H9 (cell line): ENCODE measurements around the gene RASSF3. TPM values are rescaled to one million over a fixed set of nuclear protein-coding genes. Genes with fewer than 3 reads are reported as not detected.

Source experiments
- DNase-seq: peaks from one replicate; pipeline ENCODE4 v3.0.0-alpha.2; 2017
- H2AFZ ChIP-seq: one replicate; pipeline ENCODE4 v1.6.1; 2013; ENCODE audit warnings: mild to moderate bottlenecking, low read length, control low read depth, moderate library complexity
- H2AK5ac ChIP-seq: 2 replicates; pipeline ENCODE4 v1.6.1; 2013; ENCODE audit warnings: low read length, control low read depth, mixed read lengths; ENCODE audit not compliant: insufficient read length
- H2BK120ac ChIP-seq: one replicate; pipeline ENCODE4 v1.6.1; 2013; ENCODE audit warnings: low read depth, mild to moderate bottlenecking, low read length, control low read depth, inconsistent platforms; ENCODE audit not compliant: poor library complexity, severe bottlenecking
- H2BK12ac ChIP-seq: 2 replicates; pipeline ENCODE4 v1.6.1; 2013; ENCODE audit warnings: low read length, control low read depth, mixed read lengths, low read depth; ENCODE audit not compliant: insufficient read length
- H2BK15ac ChIP-seq: 2 replicates; pipeline ENCODE4 v1.6.1; 2013; ENCODE audit warnings: low read depth, low read length, control low read depth
- H2BK20ac ChIP-seq: one replicate; pipeline ENCODE4 v1.6.1; 2013; ENCODE audit warnings: low read depth, mild to moderate bottlenecking, low read length, control low read depth, inconsistent platforms; ENCODE audit not compliant: poor library complexity, severe bottlenecking
- H2BK5ac ChIP-seq: 2 replicates; pipeline ENCODE4 v1.6.1; 2013; ENCODE audit warnings: low read length, control low read depth, mixed read lengths; ENCODE audit not compliant: insufficient read length
- H3K14ac ChIP-seq: 2 replicates; pipeline ENCODE4 v1.6.1; 2013; ENCODE audit warnings: low read length, control low read depth; ENCODE audit not compliant: insufficient read depth
- H3K18ac ChIP-seq: 2 replicates; pipeline ENCODE4 v1.6.1; 2013; ENCODE audit warnings: low read depth, mild to moderate bottlenecking, mixed read lengths, low read length, control low read depth; ENCODE audit not compliant: insufficient read length
- H3K23ac ChIP-seq: 2 replicates; pipeline ENCODE4 v1.6.1; 2013; ENCODE audit warnings: low read length, control low read depth, mixed read lengths, low read depth; ENCODE audit not compliant: insufficient read length
- H3K23me2 ChIP-seq: 2 replicates; pipeline ENCODE4 v1.6.1; 2013; ENCODE audit warnings: low read depth, mild to moderate bottlenecking, mixed read lengths, low read length, control low read depth; ENCODE audit not compliant: insufficient read length, poor library complexity, severe bottlenecking
- H3K27ac ChIP-seq: 2 replicates; pipeline ENCODE4 v1.5.1; 2013; ENCODE audit warnings: low read length, control low read depth, mixed read lengths, low read depth; ENCODE audit not compliant: insufficient read length
- H3K27me3 ChIP-seq: 2 replicates; pipeline ENCODE4 v1.6.1; 2013; ENCODE audit warnings: low read length, control low read depth, inconsistent platforms; ENCODE audit not compliant: insufficient read depth
- H3K4ac ChIP-seq: 2 replicates; pipeline ENCODE4 v1.6.1; 2013; ENCODE audit warnings: low read depth, mild to moderate bottlenecking, control low read depth, inconsistent platforms, low read length, moderate library complexity
- H3K4me1 ChIP-seq: 2 replicates; pipeline ENCODE4 v1.6.1; 2013; ENCODE audit warnings: low read length, control low read depth, inconsistent platforms; ENCODE audit not compliant: insufficient read depth
- H3K4me2 ChIP-seq: 2 replicates; pipeline ENCODE4 v1.6.1; 2013; ENCODE audit warnings: low read length, control low read depth, mixed read lengths; ENCODE audit not compliant: insufficient read length, insufficient read depth
- H3K56ac ChIP-seq: 2 replicates; pipeline ENCODE4 v1.6.1; 2013; ENCODE audit warnings: low read depth, mild to moderate bottlenecking, mixed read lengths, low read length, control low read depth; ENCODE audit not compliant: insufficient read length
- H3K79me1 ChIP-seq: 2 replicates; pipeline ENCODE4 v1.6.1; 2013; ENCODE audit warnings: low read depth, mild to moderate bottlenecking, moderate library complexity, low read length, control low read depth, inconsistent platforms; ENCODE audit not compliant: insufficient read depth, poor library complexity, severe bottlenecking
- H3K79me2 ChIP-seq: 2 replicates; pipeline ENCODE4 v1.6.1; 2013; ENCODE audit warnings: low read length, control low read depth, inconsistent platforms; ENCODE audit not compliant: insufficient read depth
- H3K9ac ChIP-seq: 2 replicates; pipeline ENCODE4 v1.6.1; 2013; ENCODE audit warnings: low read length, control low read depth, mixed read lengths; ENCODE audit not compliant: insufficient read length; ENCODE audit errors: extremely low read depth
- H3K9me3 ChIP-seq: one replicate; pipeline ENCODE4 v1.6.1; 2013; ENCODE audit warnings: low read depth, low read length, inconsistent platforms; ENCODE audit not compliant: control insufficient read depth
- H3T11ph ChIP-seq: one replicate; pipeline ENCODE4 v1.6.1; 2013; ENCODE audit warnings: mild to moderate bottlenecking, low read length, control low read depth, inconsistent platforms
- H4K20me1 ChIP-seq: one replicate; pipeline ENCODE4 v1.6.1; 2013; ENCODE audit not compliant: control insufficient read depth, insufficient read length, insufficient read depth
- H4K5ac ChIP-seq: 2 replicates; pipeline ENCODE4 v1.6.1; 2013; ENCODE audit warnings: low read depth, mild to moderate bottlenecking, mixed read lengths, low read length, control low read depth; ENCODE audit not compliant: insufficient read length
- H4K8ac ChIP-seq: replicated peaks from 2 replicates; pipeline ENCODE4 v1.6.1; 2013; ENCODE audit warnings: low read length, control low read depth, mixed read lengths, low read depth; ENCODE audit not compliant: insufficient read length
- H4K91ac ChIP-seq: 2 replicates; pipeline ENCODE4 v1.6.1; 2013; ENCODE audit warnings: low read depth, mild to moderate bottlenecking, moderate library complexity, mixed read lengths, low read length, control low read depth; ENCODE audit not compliant: insufficient read length
- H3K27ac Mint-ChIP-seq, 3 experiments: 2 replicates in 2 of 3; 3 replicates in 1 of 3; pipeline ENCODE4 v1.8.0; 2020 to 2021; ENCODE audit warnings: mixed read lengths in 3 of 3, mild to moderate bottlenecking in 1 of 3, moderate library complexity in 1 of 3
- H3K27me3 Mint-ChIP-seq: 2 replicates; pipeline ENCODE4 v1.8.0; 2021; ENCODE audit warnings: low read depth, mild to moderate bottlenecking, moderate library complexity, mixed read lengths
- H3K36me3 Mint-ChIP-seq, 3 experiments: 2 replicates in 2 of 3; 3 replicates in 1 of 3; pipeline ENCODE4 v1.8.0; 2020 to 2021; ENCODE audit warnings: low read depth in 3 of 3, mixed read lengths in 3 of 3; ENCODE audit not compliant: insufficient read depth in 1 of 3
- H3K4me1 Mint-ChIP-seq, 2 experiments: 2 replicates each; pipeline ENCODE4 v1.8.0; 2020; ENCODE audit warnings: mixed read lengths in 2 of 2
- H3K4me3 Mint-ChIP-seq, 2 experiments: 2 replicates in 1 of 2; 3 replicates in 1 of 2; pipeline ENCODE4 v1.8.0; 2020 to 2021; ENCODE audit warnings: mild to moderate bottlenecking in 2 of 2, mixed read lengths in 2 of 2, moderate library complexity in 1 of 2
- H3K9me3 Mint-ChIP-seq, 2 experiments: 2 replicates in 1 of 2; 3 replicates in 1 of 2; pipeline ENCODE4 v1.8.0; 2020; ENCODE audit warnings: mild to moderate bottlenecking in 2 of 2, mixed read lengths in 2 of 2, moderate library complexity in 1 of 2
- WGBS: extraction: QIAGEN DNeasy Blood & Tissue Kit; methylation state at CpG from one replicate; pipeline ENCODE4 v1.1.7; 2013; ENCODE audit warnings: missing lambda C conversion rate, low lambda C conversion rate, mixed read lengths; ENCODE audit not compliant: insufficient read length; ENCODE audit errors: extremely low coverage; 5-methylcytosine and 5-hydroxymethylcytosine counted together
- total RNA-seq: library from RNA; stranded (reverse); gene quantifications from 2 replicates; pipeline ENCODE4 v1.2.1, GENCODE V29; 2021
- TF ChIP-seq, protein P1 (sequence below): fragments of 200-600 bp; sonication (generic); conservative IDR thresholded peaks from 3 replicates; pipeline ENCODE4 v1.8.0; 2021; ENCODE audit warnings: antibody characterized with exemption, mild to moderate bottlenecking

RASSF3 gene
- total RNA-seq, 1 experiment from 2014 or later, result 45.1 TPM

GRCh38 chr12:64585104-64585503 is 25.2 kb upstream of the RASSF3 start:
- Histone ChIP-seq H3K56ac (no peak overlapping the region), H3T11ph (no peak overlapping the region), H3K79me2 (no peaks in the 10 kb centered on the region), H3K23me2 (no peaks in the 10 kb centered on the region), H3K18ac (no peak overlapping the region), H4K8ac (no peak overlapping the region), H3K4ac (no peak overlapping the region), H3K27me3 (no peaks in the 10 kb centered on the region), H4K91ac (no peak overlapping the region), H2AK5ac (no peak overlapping the region), H3K9me3 (no peaks in the 10 kb centered on the region), H3K14ac (no peak overlapping the region), H3K9ac (no peak overlapping the region), H3K79me1 (no peaks in the 10 kb centered on the region), H3K4me2 (no peak overlapping the region), H3K27ac (no peak overlapping the region), H3K4me1 (peaks cover 9% of the 10 kb centered on the region), H4K5ac (no peak overlapping the region), H4K20me1 (no peaks in the 10 kb centered on the region), H2BK15ac (no peak overlapping the region), H2BK20ac (no peak overlapping the region), H2AFZ (no peak overlapping the region), H2BK12ac (no peak overlapping the region), H2BK5ac (no peak overlapping the region), H2BK120ac (no peak overlapping the region), H3K23ac (no peak overlapping the region)
- no CpG with 5 or more reads among the region's 5 CpGs for WGBS
- H3K36me3 Mint-ChIP-seq, result no peaks in the 10 kb centered on the region
- no peaks in the 10 kb centered on the region for H3K9me3 Mint-ChIP-seq
- TF ChIP-seq, protein P1, sequence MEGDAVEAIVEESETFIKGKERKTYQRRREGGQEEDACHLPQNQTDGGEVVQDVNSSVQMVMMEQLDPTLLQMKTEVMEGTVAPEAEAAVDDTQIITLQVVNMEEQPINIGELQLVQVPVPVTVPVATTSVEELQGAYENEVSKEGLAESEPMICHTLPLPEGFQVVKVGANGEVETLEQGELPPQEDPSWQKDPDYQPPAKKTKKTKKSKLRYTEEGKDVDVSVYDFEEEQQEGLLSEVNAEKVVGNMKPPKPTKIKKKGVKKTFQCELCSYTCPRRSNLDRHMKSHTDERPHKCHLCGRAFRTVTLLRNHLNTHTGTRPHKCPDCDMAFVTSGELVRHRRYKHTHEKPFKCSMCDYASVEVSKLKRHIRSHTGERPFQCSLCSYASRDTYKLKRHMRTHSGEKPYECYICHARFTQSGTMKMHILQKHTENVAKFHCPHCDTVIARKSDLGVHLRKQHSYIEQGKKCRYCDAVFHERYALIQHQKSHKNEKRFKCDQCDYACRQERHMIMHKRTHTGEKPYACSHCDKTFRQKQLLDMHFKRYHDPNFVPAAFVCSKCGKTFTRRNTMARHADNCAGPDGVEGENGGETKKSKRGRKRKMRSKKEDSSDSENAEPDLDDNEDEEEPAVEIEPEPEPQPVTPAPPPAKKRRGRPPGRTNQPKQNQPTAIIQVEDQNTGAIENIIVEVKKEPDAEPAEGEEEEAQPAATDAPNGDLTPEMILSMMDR, result no peak
- peaks cover 9% of the 10 kb centered on the region for H3K27me3 Mint-ChIP-seq
- H3K27ac Mint-ChIP-seq, result peak overlapping the region in 1 of 3 experiments; percentile 21; a peak in 1 of 7 replicates
- H3K4me3 Mint-ChIP-seq, result no peak overlapping the region
- DNase-seq, result no peak
- peaks cover 20 to 29% of the 10 kb centered on the region in 2 experiments for H3K4me1 Mint-ChIP-seq
